Keratinocyte (primary cell): ENCODE results near the gene VSIG10L2.

Experiments used
- CTCF ChIP-seq, 3 experiments: IDR thresholded peaks in 1 of 3; conservative IDR thresholded peaks in 1 of 3; optimal IDR thresholded peaks in 1 of 3; 2 replicates in 2 of 3; 3 replicates in 1 of 3; pipeline versions ENCODE3 to v1.5.1; 2011; ENCODE audit warnings: low read length in 3 of 3, mild to moderate bottlenecking in 3 of 3, moderate library complexity in 2 of 3, control low read depth in 1 of 3, inconsistent platforms in 1 of 3; ENCODE audit not compliant: insufficient read depth in 2 of 3; ENCODE audit errors: extremely low read depth in 1 of 3
- EZH2 ChIP-seq: IDR thresholded peaks from one replicate; pipeline ENCODE4 v1.6.1; 2012; ENCODE audit warnings: inconsistent platforms, mild to moderate bottlenecking, low read length, moderate library complexity

DNA sequence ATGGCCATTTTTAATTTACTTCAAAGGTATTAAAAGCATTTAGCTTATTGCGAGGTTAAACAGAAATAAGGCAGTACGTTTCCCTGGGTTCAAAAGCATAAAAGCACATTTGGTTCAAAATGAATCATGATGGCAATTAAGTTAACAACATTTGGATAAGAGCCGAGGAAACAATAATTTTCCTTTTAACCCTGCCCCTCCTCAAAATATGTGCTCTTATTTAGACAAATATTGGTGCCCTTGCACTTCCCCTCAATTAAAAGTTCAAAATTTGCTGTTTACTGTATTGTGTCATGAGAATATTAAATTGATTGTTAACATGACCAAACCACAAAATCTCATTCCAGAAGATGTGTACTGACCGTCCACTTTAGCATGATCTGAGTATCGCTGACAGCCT, 48.7 kb downstream of the VSIG10L2 start:
- TF ChIP-seq CTCF (optimal IDR thresholded peaks at IDR 0.05 in 1 of 3, IDR thresholded peaks at IDR 0.05 in 1 of 3, conservative IDR thresholded peaks at IDR 0.05 in 1 of 3; ENCODE audit: extremely low read depth in 1 of 3, insufficient read depth in 2 of 3, low read length in 3 of 3) (no peak), EZH2 (no peak)
